Jurkat, Clone E6-1 (cell line): ENCODE results near the gene SLC30A1.

Experiments
- DNase-seq: peaks from one replicate; pipeline ENCODE4 v3.0.0-alpha.2; 2011; ENCODE audit warnings: low read depth, low spot score
- H3K4me3 ChIP-seq: 2 replicates; pipeline ENCODE4 v1.5.1; 2011; ENCODE audit warnings: mild to moderate bottlenecking, low read length, control low read depth, moderate library complexity

The SLC30A1 gene

DNA sequence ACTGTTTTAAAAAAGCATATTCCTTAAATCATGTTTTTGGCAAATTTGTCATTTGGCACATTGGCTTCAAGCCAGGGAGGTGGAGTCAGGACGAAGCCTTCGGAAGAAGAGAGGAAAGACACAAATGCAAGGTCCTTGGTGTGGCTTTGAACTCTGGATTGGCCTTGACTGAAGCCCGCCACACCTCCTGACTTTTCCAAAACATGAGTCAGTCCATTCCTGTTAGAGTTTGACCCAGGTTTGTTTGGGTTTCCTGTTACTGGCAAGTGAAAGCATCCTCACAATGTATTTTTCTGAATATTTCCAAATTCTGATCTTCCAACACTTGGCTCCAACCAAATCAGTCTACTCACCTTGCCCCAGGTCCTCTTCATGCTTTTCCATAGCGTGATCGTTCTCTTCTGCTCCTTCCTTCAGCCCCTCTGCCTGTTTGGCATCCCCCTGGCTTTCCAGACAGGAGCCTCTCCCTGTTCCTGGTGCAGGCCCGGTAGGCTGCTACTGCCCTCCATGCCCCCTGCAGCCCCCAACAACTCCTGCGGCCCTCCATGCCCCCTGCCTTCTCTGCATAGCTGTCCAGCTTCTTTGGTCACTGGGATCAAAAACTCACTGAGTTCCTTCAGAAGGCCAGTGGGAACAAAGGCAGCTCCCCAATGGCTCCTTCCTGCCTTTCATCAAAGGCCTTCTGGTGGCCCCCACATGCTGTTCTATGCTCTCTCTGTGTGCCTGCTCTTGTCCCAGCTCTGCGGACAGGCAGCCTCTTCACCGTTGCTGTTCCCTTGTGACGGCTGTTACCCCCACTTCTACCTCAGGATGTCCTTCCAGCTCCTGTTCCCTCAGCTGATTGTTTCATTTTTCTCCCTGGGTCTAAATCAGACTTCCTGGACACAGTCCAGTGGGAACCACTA, 30.4 kb upstream of the SLC30A1 start:
- no peak overlapping the region for H3K4me3 ChIP-seq
- no peak for DNase-seq

- H3K4me3 ChIP-seq = no peak overlapping the region
Observed at GRCh38 chr1:211607754-211608473, 29.0 kb upstream of the SLC30A1 start.

DNA sequence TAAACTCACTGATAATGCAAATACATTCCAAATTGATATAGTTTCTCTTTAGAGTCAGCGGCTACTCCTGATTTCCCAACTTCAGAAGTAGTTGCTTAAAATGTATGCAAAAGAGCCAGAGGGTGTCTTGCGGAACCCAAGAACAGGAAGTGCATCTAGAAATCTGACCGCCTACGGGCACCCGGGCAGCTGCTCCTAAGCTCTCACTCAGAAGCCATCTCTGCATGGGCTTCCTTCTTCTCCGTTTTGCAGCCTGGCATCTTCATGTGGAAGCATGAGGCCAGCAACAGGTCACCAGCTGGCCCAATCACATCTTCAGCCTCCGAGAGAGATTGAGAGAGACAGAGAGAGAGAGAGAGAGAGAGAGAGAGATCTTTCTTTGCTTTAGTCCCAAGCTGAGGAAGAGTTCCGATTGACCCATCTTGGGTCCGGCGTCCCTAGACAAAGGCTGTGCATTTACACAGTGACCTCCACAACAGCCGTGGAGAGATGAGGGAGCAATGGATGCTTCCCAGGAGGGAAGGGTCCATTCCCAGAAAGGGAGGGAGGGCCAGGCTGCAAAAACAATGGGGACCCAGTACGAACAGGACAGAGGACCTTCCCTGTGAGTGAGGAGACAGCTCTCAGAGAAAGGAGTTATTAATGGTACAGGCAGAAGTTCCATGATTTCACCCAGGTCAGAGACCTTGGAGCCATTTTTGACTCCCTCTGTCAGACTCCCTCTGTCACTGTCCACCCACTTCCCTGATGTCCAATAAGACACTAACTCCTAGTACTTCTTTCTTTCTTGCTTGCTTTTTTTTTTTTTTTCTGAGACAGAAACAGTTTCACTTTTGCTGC, 28.2 kb upstream of the SLC30A1 start:
- DNase-seq = no peak
- no peak overlapping the region for H3K4me3 ChIP-seq

More at GRCh38 chr1:211607754-211608473, 29.0 kb upstream of the SLC30A1 start:
- DNase-seq = no peak

DNA sequence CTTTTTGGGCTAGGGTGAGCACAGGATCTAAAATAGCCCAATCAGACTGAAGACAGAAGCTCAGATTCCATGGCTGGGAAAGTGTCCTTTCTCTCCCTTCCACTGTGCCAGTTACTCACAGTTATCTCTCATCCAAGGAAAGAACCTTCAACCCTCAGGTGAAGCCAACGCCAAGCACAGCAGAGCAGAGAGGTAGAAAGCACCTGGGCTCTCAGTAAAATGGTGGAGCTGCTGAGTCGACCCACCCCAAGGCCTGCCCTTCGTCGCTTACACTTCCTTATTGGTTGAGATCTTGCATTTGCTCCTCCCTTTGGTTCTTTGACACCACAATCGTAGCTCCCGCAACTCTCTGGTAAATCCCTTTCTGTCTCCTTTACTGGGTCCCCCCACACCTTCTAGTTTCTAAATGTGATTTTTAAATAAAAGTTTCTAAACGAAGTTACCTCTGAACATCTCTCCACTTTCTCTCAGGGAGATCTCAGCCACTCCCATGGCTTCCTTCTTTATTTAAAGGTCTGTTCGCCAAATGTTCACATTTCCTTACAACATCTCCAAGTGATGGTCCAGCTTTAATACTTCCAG, 27.5 kb upstream of the SLC30A1 start:
- H3K4me3 ChIP-seq = no peak overlapping the region
- no peak for DNase-seq

DNA sequence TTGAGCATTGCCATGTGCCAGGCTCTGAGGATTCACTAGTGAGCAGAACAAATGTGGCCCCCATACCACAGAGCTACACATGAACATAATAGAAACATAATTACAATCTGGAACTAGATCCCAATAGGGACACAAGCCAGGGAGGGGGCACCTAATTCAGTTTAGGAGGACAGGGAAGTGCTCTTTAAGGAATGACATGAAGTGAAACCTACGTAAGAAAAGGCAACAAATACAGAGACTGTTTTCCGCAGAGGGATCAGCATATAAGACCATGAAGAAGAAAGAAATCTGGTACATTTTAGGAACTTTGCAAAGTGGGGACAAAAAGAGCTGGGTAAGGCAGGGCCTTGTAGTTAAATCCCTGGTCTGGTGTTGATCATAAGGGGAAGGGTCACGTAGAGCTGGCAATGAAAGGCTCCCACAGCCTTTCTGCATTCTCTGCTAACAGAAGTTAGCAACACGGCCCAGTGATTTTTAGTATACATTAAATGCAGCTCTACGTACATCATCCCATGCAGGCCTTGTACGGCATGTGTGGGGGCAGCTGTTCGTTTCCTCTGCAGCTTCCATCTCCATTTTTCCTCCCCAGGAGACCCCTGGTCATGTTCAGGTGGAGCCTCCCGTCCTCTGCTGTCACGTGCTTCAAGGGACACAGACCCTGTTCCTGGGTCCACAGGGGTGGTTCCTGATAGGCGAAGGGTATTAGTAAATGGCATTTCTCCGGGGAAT, 26.8 kb upstream of the SLC30A1 start:
- H3K4me3 ChIP-seq = no peak overlapping the region

DNA sequence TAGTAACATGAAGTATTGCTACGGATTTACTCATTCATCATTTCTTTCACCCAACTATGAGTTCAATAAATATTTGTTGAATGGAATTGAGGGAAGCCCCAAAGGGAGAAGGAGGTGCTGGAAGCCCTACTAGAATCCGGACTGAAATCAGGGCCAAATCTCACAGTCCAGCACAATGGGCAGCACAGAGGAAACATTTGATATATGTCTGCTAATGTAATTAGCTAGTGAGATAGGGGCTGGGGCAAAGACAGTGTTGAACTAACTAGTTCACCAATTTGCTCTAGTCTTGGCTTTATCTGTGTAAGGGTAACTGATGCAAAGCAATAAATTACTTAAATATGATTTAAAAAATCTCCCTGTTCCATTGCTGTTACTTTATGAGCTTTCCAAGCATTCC, 26.1 kb upstream of the SLC30A1 start:
- no peak for DNase-seq
- no peak overlapping the region for H3K4me3 ChIP-seq

More for the DNA sequence above, 26.8 kb upstream of the SLC30A1 start:
- DNase-seq = no peak

GRCh38 chr1:211604548-211604947, 25.6 kb upstream of the SLC30A1 start:
- H3K4me3 ChIP-seq = no peak overlapping the region
- no peak for DNase-seq

DNA sequence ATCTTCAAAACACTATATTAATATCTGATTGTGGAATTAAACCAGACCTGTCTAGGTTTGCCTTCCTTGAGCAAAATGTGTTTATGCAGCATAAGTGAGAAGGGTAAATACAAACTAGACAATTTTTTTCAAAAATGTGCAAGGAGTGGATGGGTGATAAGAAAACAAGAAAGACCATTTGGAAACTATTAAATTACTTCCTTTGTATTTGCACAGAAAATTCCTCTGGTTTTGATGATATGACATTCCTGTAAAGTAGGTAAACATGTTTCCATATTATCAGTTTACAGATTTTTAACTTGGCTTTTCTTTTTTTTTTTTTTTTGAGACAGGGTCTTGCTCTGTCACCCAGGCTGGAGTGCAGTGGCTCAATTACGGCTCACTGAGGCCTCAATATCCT, 24.8 kb upstream of the SLC30A1 start:
- DNase-seq = no peak
- no peak overlapping the region for H3K4me3 ChIP-seq

DNA sequence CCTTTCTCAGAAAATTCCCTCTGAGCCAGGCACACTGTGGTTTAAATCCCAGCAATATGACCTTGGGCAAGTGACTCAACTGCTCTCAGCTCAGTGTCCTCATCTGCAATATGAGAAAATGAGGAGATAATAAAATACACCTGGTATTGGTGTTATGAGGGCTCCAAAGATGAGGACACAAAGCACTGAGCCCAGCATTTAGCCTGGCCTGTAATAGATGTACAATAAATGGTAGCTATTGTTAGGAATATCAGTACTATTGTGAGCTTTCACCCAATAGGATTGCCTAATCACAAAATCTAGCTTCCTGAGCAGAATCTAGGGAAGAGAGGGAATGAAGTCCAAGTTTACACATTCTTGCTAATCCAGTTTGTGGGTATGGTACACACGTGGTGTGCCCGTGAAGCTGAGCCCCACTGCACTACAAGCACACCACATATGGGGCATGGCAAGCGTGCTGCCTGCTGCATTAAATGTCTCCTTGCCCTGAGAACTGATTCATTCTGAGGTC, 24.3 kb upstream of the SLC30A1 start:
- no peak overlapping the region for H3K4me3 ChIP-seq
- no peak for DNase-seq

- DNase-seq = no peak
- H3K4me3 ChIP-seq = no peak overlapping the region
Observed at GRCh38 chr1:211601982-211602670, 23.2 kb upstream of the SLC30A1 start.

- DNase-seq = no peak
- H3K4me3 ChIP-seq = no peak overlapping the region
Observed at GRCh38 chr1:211601159-211601558, 22.2 kb upstream of the SLC30A1 start.

DNA sequence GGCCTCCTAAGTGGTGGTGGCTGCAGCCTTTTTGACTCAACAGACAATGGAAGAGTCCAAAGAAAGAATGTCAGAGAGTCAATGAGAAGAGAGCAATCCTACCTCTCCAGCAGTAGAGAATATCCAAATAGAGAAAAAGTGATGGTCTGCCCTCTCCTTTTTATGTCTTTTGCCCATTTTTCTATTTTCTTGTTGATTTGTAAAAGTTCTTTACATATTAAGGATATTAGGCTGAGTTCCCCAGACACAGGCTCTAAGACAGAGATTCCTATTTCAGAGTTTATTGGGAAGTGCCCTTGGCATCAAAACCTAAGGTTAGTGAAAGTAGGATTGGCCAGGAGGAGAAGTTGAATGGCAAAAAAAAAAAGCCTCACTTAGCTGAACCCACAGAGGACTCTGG, 20.3 kb upstream of the SLC30A1 start:
- DNase-seq = no peak
- H3K4me3 ChIP-seq = no peak overlapping the region

DNA sequence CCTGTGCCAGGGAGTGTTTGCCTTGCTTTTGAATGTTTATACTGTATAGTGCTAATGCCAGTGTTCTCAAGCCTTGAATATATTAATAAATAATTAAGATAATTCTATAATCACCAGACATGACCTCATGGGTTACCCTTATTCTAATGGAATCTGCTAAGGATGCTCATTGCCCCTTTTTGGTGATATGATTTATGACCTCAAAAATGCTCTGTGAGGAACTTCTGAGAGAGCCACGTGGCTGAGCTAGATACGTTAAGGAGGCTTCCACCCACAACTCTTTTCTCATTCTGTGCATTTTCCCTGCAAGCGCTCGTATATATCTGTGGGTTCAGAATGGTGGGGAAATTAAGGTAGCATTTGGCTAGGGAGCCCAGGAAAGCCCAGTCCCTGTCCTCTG, 19.6 kb upstream of the SLC30A1 start:
- no peak overlapping the region for H3K4me3 ChIP-seq
- no peak for DNase-seq

DNA sequence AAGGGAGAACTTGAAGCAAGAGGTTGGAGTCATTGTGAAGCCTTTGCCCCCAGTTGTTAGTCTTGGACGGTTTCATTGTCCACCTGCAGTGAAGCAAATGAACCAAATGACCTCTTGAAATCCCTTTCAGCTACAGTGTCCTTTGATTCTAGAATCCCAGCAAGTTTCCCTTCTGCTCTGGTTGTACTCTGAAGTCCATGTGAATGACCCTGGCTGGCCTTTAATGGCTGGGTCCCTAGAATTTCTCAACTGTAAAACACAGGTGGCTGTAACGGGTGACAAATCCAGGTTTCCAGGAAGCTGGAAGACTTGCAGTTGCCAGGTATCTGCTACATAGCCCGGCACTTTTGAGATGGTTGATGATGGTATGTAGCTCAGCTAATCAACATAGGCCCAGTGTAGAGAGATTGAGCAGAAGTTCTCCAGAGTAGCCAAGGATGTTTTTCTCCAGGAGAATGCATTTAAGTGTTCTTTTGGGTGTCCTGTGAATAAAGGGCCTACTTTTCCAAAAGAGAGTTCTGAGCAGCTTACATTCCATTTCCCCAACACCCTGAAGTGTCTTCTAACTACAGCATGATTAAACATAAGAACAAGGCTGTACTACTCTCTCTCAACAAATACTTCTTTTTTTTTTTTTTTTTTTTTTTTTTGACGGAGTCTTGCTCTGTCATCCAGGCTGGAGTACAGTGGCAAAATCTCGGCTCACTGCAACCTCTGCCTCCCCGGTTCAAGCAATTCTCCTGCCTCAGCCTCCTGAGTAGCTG, 17.6 kb upstream of the SLC30A1 start:
- no peak for DNase-seq
- no peak overlapping the region for H3K4me3 ChIP-seq

GRCh38 chr1:211595419-211595818, 16.5 kb upstream of the SLC30A1 start:
- no peak overlapping the region for H3K4me3 ChIP-seq
- DNase-seq = no peak

- no peak overlapping the region for H3K4me3 ChIP-seq
- DNase-seq = no peak
Observed at GRCh38 chr1:211591980-211592493, 13.1 kb upstream of the SLC30A1 start.
